Suprapubic skin (tissue), 4 donors: ENCODE data around the gene C2CD4A. TPM values are rescaled to one million over a fixed set of nuclear protein-coding genes. Genes with fewer than 3 reads are reported as not detected.

Source experiments
- DNase-seq, 2 donors: peaks; one replicate each; pipeline ENCODE4 v3.0.0-alpha.2; 2019; ENCODE audit warnings: low spot score in 2 of 2
- H3K27ac ChIP-seq: fragments of 200-600 bp; sonication (generic); one replicate; pipeline ENCODE4 v1.5.1; 2019
- H3K27me3 ChIP-seq: fragments of 200-600 bp; sonication (generic); one replicate; pipeline ENCODE4 v1.5.1; 2019
- H3K36me3 ChIP-seq: fragments of 200-600 bp; sonication (generic); one replicate; pipeline ENCODE4 v1.5.1; 2019
- H3K4me1 ChIP-seq: fragments of 200-600 bp; sonication (generic); one replicate; pipeline ENCODE4 v1.5.1; 2019
- H3K4me3 ChIP-seq: fragments of 200-600 bp; sonication (generic); one replicate; pipeline ENCODE4 v1.5.1; 2019; ENCODE audit warnings: mild to moderate bottlenecking
- H3K9me3 ChIP-seq: fragments of 200-600 bp; sonication (generic); one replicate; pipeline ENCODE4 v1.5.1; 2019
- CTCF ChIP-seq, 2 donors: fragments of 200-600 bp in 1 of 2; fragments of 450-650 bp in 1 of 2; sonication (generic) in 1 of 2; IDR thresholded peaks; one replicate each; pipeline ENCODE4 v1.5.1; 2016 to 2019; ENCODE audit warnings: antibody characterized with exemption in 2 of 2, mild to moderate bottlenecking in 1 of 2, moderate library complexity in 1 of 2
- EP300 ChIP-seq: sonication (generic); formaldehyde crosslinking; IDR thresholded peaks from one replicate; pipeline ENCODE4 v1.6.1; 2017; ENCODE audit warnings: antibody characterized with exemption
- POLR2A ChIP-seq, 2 donors: fragments of 450-650 bp; IDR thresholded peaks; one replicate each; pipeline ENCODE4 v1.6.1; 2017; ENCODE audit warnings: antibody characterized with exemption in 2 of 2, mild to moderate bottlenecking in 2 of 2, moderate library complexity in 2 of 2
- POLR2AphosphoS5 ChIP-seq, 3 donors: sonication (generic); formaldehyde crosslinking; IDR thresholded peaks; one replicate each; pipeline ENCODE4 v1.6.1; 2017; ENCODE audit warnings: antibody characterized with exemption in 3 of 3
- WGBS: methylation state at CpG from one replicate; pipeline ENCODE4 v1.1.5; 2018; 5-methylcytosine and 5-hydroxymethylcytosine counted together
- total RNA-seq, 4 donors: library from RNA; depleted of rRNA; stranded (reverse); fragments of >200 nt; gene quantifications; one replicate each; pipeline ENCODE4 v1.1.0, GENCODE V29; 2016

C2CD4A gene
- total RNA-seq, 4 donors from 2014 or later = 0.45 to 0.62 TPM; not detected in 2

DNA sequence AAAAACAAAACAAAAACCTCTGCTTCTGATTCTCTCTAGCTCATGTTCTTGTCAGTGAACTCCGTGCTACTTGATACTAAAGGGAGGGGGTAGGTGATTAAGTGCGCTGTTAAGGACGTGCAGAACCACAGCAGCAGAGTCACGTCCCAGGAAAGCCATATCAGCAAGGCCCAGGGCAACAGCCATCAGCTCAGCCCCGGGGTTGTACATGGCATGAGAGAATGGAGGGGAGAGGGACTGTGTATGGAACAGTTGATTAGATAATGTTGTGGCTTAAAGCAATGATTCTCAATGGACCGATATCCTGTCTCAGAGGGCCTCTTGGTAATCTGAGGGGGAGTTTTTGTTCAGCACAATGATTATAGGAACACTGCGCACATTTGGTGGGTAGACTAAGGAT lies 27.6 kb downstream of the C2CD4A start:
- no peak for TF ChIP-seq CTCF (IDR thresholded peaks at IDR 0.05)
- TF ChIP-seq POLR2AphosphoS5 (IDR thresholded peaks at IDR 0.05) = no peak
- TF ChIP-seq POLR2A (IDR thresholded peaks at IDR 0.05) = no peak
- no peak for TF ChIP-seq EP300
- no peak overlapping the region for H3K4me3 ChIP-seq
- H3K27me3 ChIP-seq = no peaks in the 10 kb centered on the region
- 76% methylated on average over 7 of the region's 7 CpGs for WGBS
- H3K36me3 ChIP-seq = no peaks in the 10 kb centered on the region
- no peaks in the 10 kb centered on the region for H3K9me3 ChIP-seq
- H3K27ac ChIP-seq = no peak overlapping the region
- H3K4me1 ChIP-seq = no peaks in the 10 kb centered on the region
- DNase-seq = no peak

- Histone ChIP-seq H3K36me3 (no peaks in the 10 kb centered on the region), H3K27ac (no peak overlapping the region), H3K27me3 (no peaks in the 10 kb centered on the region), H3K4me1 (no peaks in the 10 kb centered on the region), H3K9me3 (no peaks in the 10 kb centered on the region), H3K4me3 (no peak overlapping the region)
- WGBS = 30% methylated on average over 7 of the region's 7 CpGs
- DNase-seq = no peak
- no peak for TF ChIP-seq CTCF (IDR thresholded peaks at IDR 0.05)
- no peak for TF ChIP-seq EP300
- no peak for TF ChIP-seq POLR2A (IDR thresholded peaks at IDR 0.05)
- TF ChIP-seq POLR2AphosphoS5 (IDR thresholded peaks at IDR 0.05) = no peak
These were observed 32.4 kb downstream of the C2CD4A start for GRCh38 chr15:62099094-62099601.

DNA sequence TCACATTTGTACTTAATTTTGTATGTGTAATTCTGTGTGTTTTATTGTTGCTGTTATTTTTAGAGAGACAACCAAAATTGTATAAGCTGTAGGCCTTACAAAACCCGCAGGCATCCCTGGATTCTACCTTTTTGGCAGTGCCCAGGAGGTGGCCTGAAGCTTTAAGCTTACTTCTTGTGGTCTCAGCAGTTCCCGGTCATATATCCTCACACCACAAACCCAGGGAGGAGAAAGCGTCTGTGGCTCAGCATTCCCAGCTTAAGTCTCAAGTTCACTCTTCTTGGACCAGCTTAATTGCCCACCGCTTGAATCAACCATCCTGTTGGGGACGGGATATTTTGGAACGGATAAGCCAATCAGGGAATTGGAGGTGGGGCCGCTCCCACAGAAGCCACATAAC lies 36.7 kb downstream of the C2CD4A start:
- DNase-seq = no peak
- no peaks in the 10 kb centered on the region for H3K36me3 ChIP-seq
- no peaks in the 10 kb centered on the region for H3K27me3 ChIP-seq
- H3K9me3 ChIP-seq = no peaks in the 10 kb centered on the region
- no peak overlapping the region for H3K4me3 ChIP-seq
- 81% methylated on average over 7 of the region's 7 CpGs for WGBS
- TF ChIP-seq EP300 (no peak), POLR2AphosphoS5 (IDR thresholded peaks at IDR 0.05) (no peak), CTCF (IDR thresholded peaks at IDR 0.05) (no peak), POLR2A (IDR thresholded peaks at IDR 0.05) (no peak)
- no peak overlapping the region for H3K27ac ChIP-seq
- no peaks in the 10 kb centered on the region for H3K4me1 ChIP-seq

- DNase-seq = no peak
These were observed 37.6 kb downstream of the C2CD4A start for GRCh38 chr15:62104401-62104800.

GRCh38 chr15:62104846-62105245 lies 38.1 kb downstream of the C2CD4A start:
- 42% methylated on average over 5 of the region's 5 CpGs for WGBS
- TF ChIP-seq POLR2AphosphoS5 (IDR thresholded peaks at IDR 0.05) (no peak), EP300 (no peak), POLR2A (IDR thresholded peaks at IDR 0.05) (no peak), CTCF (IDR thresholded peaks at IDR 0.05) (no peak)

More at GRCh38 chr15:62104401-62104800, 37.6 kb downstream of the C2CD4A start:
- WGBS = 43% methylated on average over 3 of the region's 3 CpGs
- Histone ChIP-seq H3K4me3 (no peak overlapping the region), H3K27me3 (no peaks in the 10 kb centered on the region), H3K36me3 (no peaks in the 10 kb centered on the region), H3K9me3 (no peaks in the 10 kb centered on the region), H3K4me1 (peaks cover 5% of the 10 kb centered on the region), H3K27ac (no peak overlapping the region)
- TF ChIP-seq CTCF (IDR thresholded peaks at IDR 0.05) = no peak
- no peak for TF ChIP-seq POLR2AphosphoS5 (IDR thresholded peaks at IDR 0.05)
- no peak for TF ChIP-seq EP300
- no peak for TF ChIP-seq POLR2A (IDR thresholded peaks at IDR 0.05)

More at GRCh38 chr15:62104846-62105245, 38.1 kb downstream of the C2CD4A start:
- H3K4me1 ChIP-seq = peaks cover 9% of the 10 kb centered on the region
- no peaks in the 10 kb centered on the region for H3K27me3 ChIP-seq
- H3K4me3 ChIP-seq = no peak overlapping the region
- H3K9me3 ChIP-seq = no peaks in the 10 kb centered on the region
- H3K36me3 ChIP-seq = no peaks in the 10 kb centered on the region
- no peak overlapping the region for H3K27ac ChIP-seq
- DNase-seq = no peak
